Measurements from ENCODE around the gene BCR. TPM values are rescaled to one million over a fixed set of nuclear protein-coding genes. Genes with fewer than 3 reads are reported as not detected.

Gene BCR
- total and polyA plus RNA-seq, 12 donors, result 18.7 to 64.3 (median 42.4) TPM

- intact Hi-C loops (cut with DNase I), result no loop called here
- H3K36me3 ChIP-seq (replicated peaks in 1 of 2), result peaks cover 0 to 37% of the 10 kb centered on the region in 2 donors
- no peak for DNase-seq
- no peaks in the 10 kb centered on the region for H3K9me3 ChIP-seq (replicated peaks in 1 of 3)
- no peaks in the 10 kb centered on the region for H3K4me1 ChIP-seq (replicated peaks in 1 of 2)
- no peaks in the 10 kb centered on the region for H3K27me3 ChIP-seq
- H3K4me3 ChIP-seq, result no peak overlapping the region
- 89 to 97% (median 93%) methylated on average over 5 to 11 of the region's 11 CpGs for WGBS, 4 donors
- TF ChIP-seq POLR2A (IDR thresholded peaks at IDR 0.05), result no peak
- TF ChIP-seq, protein P1, sequence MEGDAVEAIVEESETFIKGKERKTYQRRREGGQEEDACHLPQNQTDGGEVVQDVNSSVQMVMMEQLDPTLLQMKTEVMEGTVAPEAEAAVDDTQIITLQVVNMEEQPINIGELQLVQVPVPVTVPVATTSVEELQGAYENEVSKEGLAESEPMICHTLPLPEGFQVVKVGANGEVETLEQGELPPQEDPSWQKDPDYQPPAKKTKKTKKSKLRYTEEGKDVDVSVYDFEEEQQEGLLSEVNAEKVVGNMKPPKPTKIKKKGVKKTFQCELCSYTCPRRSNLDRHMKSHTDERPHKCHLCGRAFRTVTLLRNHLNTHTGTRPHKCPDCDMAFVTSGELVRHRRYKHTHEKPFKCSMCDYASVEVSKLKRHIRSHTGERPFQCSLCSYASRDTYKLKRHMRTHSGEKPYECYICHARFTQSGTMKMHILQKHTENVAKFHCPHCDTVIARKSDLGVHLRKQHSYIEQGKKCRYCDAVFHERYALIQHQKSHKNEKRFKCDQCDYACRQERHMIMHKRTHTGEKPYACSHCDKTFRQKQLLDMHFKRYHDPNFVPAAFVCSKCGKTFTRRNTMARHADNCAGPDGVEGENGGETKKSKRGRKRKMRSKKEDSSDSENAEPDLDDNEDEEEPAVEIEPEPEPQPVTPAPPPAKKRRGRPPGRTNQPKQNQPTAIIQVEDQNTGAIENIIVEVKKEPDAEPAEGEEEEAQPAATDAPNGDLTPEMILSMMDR (IDR thresholded peaks at IDR 0.05), result no peak
- H3K27ac ChIP-seq, result no peak overlapping the region
Observed at GRCh38 chr22:23272834-23273233, 92.5 kb downstream of the BCR start.

DNA sequence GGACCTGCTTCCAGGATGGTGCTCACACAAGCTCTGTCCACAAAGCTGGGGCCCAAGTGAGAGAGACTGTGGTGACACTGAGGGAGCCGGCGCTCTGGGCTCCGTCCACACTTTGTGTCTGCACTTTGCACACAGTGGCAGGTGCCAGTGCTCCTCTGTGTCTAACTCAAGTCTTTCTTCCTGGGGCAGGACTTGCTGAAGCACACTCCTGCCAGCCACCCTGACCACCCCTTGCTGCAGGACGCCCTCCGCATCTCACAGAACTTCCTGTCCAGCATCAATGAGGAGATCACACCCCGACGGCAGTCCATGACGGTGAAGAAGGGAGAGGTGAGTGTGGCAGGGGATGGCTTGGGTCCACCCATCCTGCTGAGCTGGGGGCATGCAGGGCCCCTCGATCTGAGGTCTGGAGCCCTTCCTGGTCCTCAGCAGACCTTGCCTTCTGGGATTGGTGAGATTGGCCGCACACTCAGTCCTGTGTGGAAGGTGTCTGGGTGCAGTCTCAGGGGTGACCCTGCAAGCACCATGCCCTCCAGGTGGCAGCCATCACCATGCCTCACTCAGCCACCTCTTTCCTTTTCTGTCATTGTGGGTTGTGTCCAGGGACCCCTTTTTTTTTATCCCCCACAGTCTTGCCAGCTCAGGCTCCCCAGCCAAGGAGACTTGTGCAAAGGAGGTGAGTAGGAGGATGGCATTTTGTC, 93.3 kb downstream of the BCR start:
- Histone ChIP-seq H3K36me3 (replicated peaks in 1 of 2) (peaks cover 0 to 32% of the 10 kb centered on the region in 2 donors), H3K27ac (no peak overlapping the region), H3K4me1 (replicated peaks in 1 of 2) (no peaks in the 10 kb centered on the region), H3K9me3 (replicated peaks in 1 of 3) (no peaks in the 10 kb centered on the region), H3K4me3 (no peak overlapping the region), H3K27me3 (no peaks in the 10 kb centered on the region)
- 87 to 93% (median 89%) methylated on average over 3 to 10 of the region's 10 CpGs for WGBS, 4 donors
- DNase-seq, result no peak
- no peak for TF ChIP-seq POLR2A (IDR thresholded peaks at IDR 0.05)
- TF ChIP-seq, protein P1 (IDR thresholded peaks at IDR 0.05), result no peak
- intact Hi-C loops (cut with DNase I), result no loop called here

- Histone ChIP-seq H3K4me3 (no peak overlapping the region), H3K27ac (no peak overlapping the region), H3K36me3 (replicated peaks in 1 of 2) (peaks cover 0 to 31% of the 10 kb centered on the region in 2 donors), H3K27me3 (no peaks in the 10 kb centered on the region), H3K4me1 (replicated peaks in 1 of 2) (no peaks in the 10 kb centered on the region), H3K9me3 (replicated peaks in 1 of 3) (no peaks in the 10 kb centered on the region)
- no peak for DNase-seq
- intact Hi-C loops (cut with DNase I), result no loop called here
- 83 to 92% (median 88%) methylated on average over 8 to 10 of the region's 10 CpGs for WGBS, 4 donors
- TF ChIP-seq, protein P1 (IDR thresholded peaks at IDR 0.05), result no peak
- no peak for TF ChIP-seq POLR2A (IDR thresholded peaks at IDR 0.05)
Observed at GRCh38 chr22:23274146-23274526, 93.8 kb downstream of the BCR start.

- H3K4me1 ChIP-seq (replicated peaks in 1 of 2), result no peaks in the 10 kb centered on the region
- DNase-seq, result no peak
- H3K27ac ChIP-seq, result no peak overlapping the region
- H3K27me3 ChIP-seq, result no peaks in the 10 kb centered on the region
- peaks cover 0 to 31% of the 10 kb centered on the region in 2 donors for H3K36me3 ChIP-seq (replicated peaks in 1 of 2)
- H3K9me3 ChIP-seq (replicated peaks in 1 of 3), result no peaks in the 10 kb centered on the region
- intact Hi-C loops (cut with DNase I), result no loop called here
- H3K4me3 ChIP-seq, result no peak overlapping the region
- TF ChIP-seq, protein P1 (IDR thresholded peaks at IDR 0.05), result no peak
- 93 to 95% (median 95%) methylated on average over 12 to 15 of the region's 15 CpGs for WGBS, 4 donors
Observed at GRCh38 chr22:23274891-23275694, 94.8 kb downstream of the BCR start.
